BJ (cell line): Measurements from ENCODE around the gene KCNN3. TPM values are rescaled to one million over a fixed set of nuclear protein-coding genes. Genes with fewer than 3 reads are reported as not detected.
"Not testable (repeated sequence)": the region's sequence is repeated elsewhere in the genome, so short reads cannot be mapped to it uniquely, and the experiment has no call there.

Experiments used
- CTCF ChIA-PET: fragments of 350-600 bp; formaldehyde crosslinking; extraction: SDS; loops from one replicate; lab custom pipeline; 2021; ENCODE audit warnings: antibody characterized with exemption, inconsistent platforms; lab: Yijun Ruan, JAX
- POLR2A ChIA-PET: fragments of 300-600 bp; sonication (Branson Sonifier 250); formaldehyde crosslinking; extraction: SDS; loops from one replicate; lab custom pipeline; 2021; ENCODE audit warnings: antibody characterized with exemption; lab: Charles Lee
- DNase-seq: peaks from one replicate; pipeline ENCODE4 v3.0.0-alpha.2; 2011; ENCODE audit warnings: low read depth
- H3K27me3 ChIP-seq: 2 replicates; pipeline ENCODE4 v1.6.0; 2011; ENCODE audit warnings: low read length; ENCODE audit not compliant: control insufficient read depth, insufficient read depth
- H3K36me3 ChIP-seq: 2 replicates; pipeline ENCODE4 v1.5.1; 2011; ENCODE audit warnings: low read length; ENCODE audit not compliant: control insufficient read depth, insufficient read depth
- H3K4me3 ChIP-seq: 2 replicates; pipeline ENCODE4 v1.5.1; 2011; ENCODE audit warnings: low read depth, mild to moderate bottlenecking, control low read depth, low read length
- polyA plus RNA-seq: library from polyadenylated mRNA; depleted of rRNA; stranded (reverse); fragments of >200 nt; gene quantifications from 2 replicates; pipeline ENCODE4 v1.2.3, GENCODE V29; 2011
- TF ChIP-seq, protein P1 (sequence below): IDR thresholded peaks from 2 replicates; pipeline ENCODE4 v1.5.1; 2011; ENCODE audit warnings: low read depth, mild to moderate bottlenecking, control low read depth, inconsistent platforms, low read length, moderate library complexity; ENCODE audit not compliant: insufficient read depth

KCNN3 gene
- polyA plus RNA-seq, 1 experiment = not detected

DNA sequence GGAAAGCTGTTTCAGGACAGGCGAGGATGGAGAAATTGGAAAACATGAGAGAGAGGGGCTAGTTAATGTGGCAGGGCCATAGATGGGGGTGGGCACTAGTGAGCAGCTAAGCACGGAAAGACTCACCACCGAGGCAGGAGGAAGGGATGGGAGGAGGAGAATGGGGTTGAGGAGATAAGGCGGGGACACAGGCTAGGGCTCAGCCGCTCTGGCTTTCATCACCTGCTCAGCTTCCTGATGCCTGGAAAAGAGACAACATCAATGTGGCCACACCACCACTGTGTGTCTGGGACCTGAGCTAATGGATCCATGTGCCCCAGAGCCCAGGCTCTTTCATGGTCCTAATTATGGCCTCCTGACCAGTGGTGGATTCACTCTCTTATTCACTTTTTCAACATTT, 38.9 kb upstream of the KCNN3 start:
- ChIA-PET POLR2A (no interaction called here), CTCF (interaction anchor here (1.2 to 1.7 kb wide), 3 partner anchors 8 to 176 kb away, joined by 3 to 5 read pairs (median 3); no protein-coding TSS in a partner anchor)
- DNase-seq = no peak
- Histone ChIP-seq H3K36me3 (no peaks in the 10 kb centered on the region), H3K4me3 (no peak overlapping the region), H3K27me3 (peaks cover 2% of the 10 kb centered on the region; the same call in 1 of the 2 replicates)
- TF ChIP-seq, protein P1, sequence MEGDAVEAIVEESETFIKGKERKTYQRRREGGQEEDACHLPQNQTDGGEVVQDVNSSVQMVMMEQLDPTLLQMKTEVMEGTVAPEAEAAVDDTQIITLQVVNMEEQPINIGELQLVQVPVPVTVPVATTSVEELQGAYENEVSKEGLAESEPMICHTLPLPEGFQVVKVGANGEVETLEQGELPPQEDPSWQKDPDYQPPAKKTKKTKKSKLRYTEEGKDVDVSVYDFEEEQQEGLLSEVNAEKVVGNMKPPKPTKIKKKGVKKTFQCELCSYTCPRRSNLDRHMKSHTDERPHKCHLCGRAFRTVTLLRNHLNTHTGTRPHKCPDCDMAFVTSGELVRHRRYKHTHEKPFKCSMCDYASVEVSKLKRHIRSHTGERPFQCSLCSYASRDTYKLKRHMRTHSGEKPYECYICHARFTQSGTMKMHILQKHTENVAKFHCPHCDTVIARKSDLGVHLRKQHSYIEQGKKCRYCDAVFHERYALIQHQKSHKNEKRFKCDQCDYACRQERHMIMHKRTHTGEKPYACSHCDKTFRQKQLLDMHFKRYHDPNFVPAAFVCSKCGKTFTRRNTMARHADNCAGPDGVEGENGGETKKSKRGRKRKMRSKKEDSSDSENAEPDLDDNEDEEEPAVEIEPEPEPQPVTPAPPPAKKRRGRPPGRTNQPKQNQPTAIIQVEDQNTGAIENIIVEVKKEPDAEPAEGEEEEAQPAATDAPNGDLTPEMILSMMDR = no peak

DNA sequence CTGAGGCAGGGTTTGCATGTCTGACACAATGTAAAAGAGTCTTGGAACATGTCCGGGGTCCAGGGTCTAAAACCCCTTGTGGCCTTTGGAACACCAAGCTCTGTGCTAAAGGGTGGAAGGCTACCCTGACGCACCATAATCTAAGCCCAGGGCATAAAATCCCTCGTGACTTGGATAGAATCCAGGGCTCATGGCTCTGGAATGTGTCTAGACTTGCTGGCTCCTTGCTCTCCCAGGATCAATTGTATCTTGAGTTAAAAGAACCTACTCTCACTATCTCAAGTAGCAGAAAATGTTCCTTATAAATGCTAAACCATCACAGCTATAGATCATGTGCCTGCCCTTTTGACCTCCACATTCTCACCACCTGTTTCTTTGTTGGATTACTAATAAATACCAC, 38.0 kb upstream of the KCNN3 start:
- H3K4me3 ChIP-seq, H3K27me3 ChIP-seq, POLR2A ChIA-PET, H3K36me3 ChIP-seq, DNase-seq: not testable (repeated sequence)
- CTCF ChIA-PET = interaction anchor here (1.1 to 1.3 kb wide), 3 partner anchors 9 to 177 kb away, joined by 3 read pairs; no protein-coding TSS in a partner anchor

DNA sequence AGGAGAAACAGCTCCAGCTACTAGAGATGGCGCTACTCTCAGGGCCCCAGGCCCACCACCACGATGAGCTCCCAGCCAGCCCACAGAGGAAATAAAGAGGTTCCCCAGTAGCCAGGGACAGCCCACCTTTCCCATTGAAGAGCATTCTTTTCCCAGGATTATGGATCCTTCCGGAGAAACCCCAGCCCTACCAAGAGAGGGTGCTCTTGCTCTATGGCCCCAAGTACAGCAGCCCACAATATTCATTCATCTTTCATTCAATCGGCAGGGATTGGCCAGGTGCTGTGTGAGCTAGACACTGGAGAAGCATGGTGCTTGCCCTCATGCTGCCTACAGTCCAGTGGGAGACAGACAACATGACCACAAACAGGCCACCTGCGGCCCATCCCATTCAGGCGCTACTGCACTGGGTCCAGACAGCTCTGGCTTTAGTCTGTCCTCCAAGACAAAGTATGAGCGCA, 36.6 kb upstream of the KCNN3 start:
- no peaks in the 10 kb centered on the region for H3K36me3 ChIP-seq
- H3K4me3 ChIP-seq = no peak overlapping the region
- POLR2A ChIA-PET = no interaction called here
- TF ChIP-seq, protein P1 = peak; percentile 42
- no peak for DNase-seq
- no peaks in the 10 kb centered on the region; the same call in 1 of the 2 replicates for H3K27me3 ChIP-seq
- CTCF ChIA-PET = interaction anchor here (0.6 to 1.8 kb wide), 4 partner anchors 10 to 111 kb away, joined by 3 to 6 read pairs (median 4); no protein-coding TSS in a partner anchor

DNA sequence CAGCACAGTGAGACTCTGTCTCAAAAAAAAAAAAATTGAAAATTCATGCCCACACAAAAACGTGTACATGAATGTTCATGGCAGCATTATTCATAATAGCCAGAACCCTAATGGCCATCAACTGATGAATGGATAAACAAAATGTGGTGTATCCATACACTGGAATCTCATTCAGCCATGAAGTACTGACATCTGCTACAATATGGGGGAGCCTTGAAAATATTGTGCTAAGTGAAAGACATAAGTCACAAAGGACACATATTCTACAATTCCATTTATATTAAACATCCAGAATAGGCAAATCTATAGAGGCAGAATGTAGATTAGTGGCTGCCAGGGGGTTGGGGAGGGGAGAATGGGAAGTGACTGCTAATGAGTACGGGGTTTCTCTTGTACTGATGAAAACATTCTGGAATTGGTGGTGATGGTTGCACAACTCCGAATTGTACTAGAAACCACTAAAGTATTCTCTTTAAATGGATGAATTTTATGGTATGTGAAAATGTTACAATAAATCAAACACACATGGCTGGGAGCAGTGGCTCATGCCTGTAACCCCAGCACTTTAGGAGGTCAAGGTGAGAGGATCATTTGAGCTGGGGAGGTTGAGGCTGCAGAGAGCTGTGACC, 33.0 kb upstream of the KCNN3 start:
- TF ChIP-seq, protein P1 = no peak
- POLR2A ChIA-PET = no interaction called here
- H3K36me3 ChIP-seq = no peaks in the 10 kb centered on the region
- H3K27me3 ChIP-seq = no peaks in the 10 kb centered on the region
- DNase-seq = no peak
- no peak overlapping the region for H3K4me3 ChIP-seq
- CTCF ChIA-PET = interaction anchor here (0.6 kb wide), 1 partner anchor 25 kb away, joined by 3 read pairs; no protein-coding TSS in a partner anchor

DNA sequence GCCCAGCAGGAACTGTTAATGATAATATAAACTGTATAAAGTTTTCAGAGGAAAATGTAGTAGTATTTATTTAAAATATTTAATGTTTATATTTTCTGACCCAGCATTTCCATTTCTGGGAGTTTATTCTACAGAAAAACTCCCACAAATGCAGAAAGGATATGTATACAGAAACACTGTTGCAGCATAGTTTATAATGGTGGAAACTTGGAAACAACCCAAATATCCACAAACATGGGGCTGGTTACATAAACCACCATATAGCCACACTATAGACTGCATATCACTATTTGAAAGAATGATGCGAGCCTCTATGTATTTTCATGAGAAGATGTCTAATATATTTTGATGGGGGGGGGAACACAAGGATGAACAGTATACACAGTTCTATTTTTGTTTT, 31.5 kb upstream of the KCNN3 start:
- no peak for DNase-seq
- no peaks in the 10 kb centered on the region for H3K36me3 ChIP-seq
- H3K4me3 ChIP-seq = no peak overlapping the region
- ChIA-PET POLR2A (interaction anchor here (0.6 kb wide), 1 partner anchor 575 kb away, joined by 3 read pairs; no protein-coding TSS in a partner anchor), CTCF (interaction anchor here (0.6 kb wide), 1 partner anchor 532 kb away, joined by 4 read pairs; no protein-coding TSS in a partner anchor)
- H3K27me3 ChIP-seq = no peaks in the 10 kb centered on the region; the same call in none of the 2 replicates
- TF ChIP-seq, protein P1 = no peak
